HG02973 (cell line): Measurements from ENCODE around the gene NRBP1.
"Not testable (repeated sequence)": the region's sequence is repeated elsewhere in the genome, so short reads cannot be mapped to it uniquely, and the experiment has no call there.

Experiments
- ATAC-seq: cut with Tn5 transposase; IDR thresholded peaks from one replicate; pipeline ENCODE4 v1.9.1; 2021; ENCODE audit warnings: moderate library complexity; ENCODE audit not compliant: unreplicated experiment

Gene NRBP1

DNA sequence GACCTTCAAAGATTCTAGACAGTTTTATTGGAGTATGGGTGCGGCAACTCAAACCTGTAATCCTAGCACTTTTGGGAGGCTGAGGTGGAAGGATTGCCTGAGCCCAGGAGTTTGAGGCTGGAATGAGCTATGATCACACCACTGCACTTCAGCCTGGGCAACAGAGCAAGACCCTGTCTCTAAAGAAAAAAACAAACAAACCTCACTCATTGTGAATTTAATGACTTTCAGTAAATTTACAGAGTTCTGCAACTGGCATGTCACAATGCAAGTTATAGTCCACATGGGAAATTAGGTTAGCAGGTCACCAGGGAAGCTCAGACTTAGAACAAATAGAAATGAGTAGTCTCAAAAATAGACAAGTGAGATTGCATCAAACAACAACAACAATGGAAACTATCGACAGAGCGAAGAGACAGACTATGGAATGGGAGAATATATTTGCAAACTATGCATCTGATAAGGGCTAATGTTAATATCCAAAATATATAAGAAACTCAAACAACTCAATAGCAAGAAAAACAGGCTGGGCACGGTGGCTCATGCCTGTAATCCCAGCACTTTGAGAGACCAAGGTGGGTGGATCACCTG is 6.7 kb upstream of the NRBP1 start:
- no peak for ATAC-seq

DNA sequence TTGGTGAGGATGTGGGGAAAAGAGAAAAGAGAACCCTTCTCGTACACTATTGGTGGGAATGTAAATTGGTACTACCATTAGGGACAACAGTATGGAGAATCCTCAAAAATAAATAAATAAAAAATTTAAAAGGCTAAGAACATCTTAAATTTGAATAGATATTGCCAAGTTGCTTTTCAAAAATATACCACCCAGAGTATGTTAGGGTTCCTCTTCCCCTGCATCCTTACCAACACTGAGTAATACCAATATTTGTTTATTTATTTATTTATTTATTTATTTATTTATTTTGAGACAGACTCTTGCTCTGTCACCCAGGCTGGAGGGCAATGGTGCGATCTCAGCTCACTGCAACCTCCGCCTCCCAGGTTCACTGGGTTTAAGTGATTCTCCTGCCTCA is 5.5 kb upstream of the NRBP1 start:
- no peak for ATAC-seq

DNA sequence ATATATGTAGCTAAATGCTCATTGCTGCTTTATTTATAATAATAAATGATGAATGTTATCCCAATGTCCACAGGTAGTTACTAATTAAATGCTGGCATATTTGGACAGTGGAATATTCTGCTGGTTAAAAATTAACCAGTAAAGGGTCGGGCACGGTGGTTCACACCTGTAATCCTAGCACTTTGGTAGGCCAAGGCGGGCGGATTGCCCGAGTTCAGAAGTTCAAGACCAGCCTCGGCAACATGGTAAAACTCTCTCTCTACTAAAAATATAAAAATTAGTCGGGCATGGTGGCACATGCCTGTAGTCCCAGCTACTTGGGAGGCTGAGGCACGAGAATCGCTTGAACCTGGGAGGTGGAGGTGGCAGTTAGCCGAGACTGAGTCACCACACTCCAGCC is 3.4 kb upstream of the NRBP1 start:
- ATAC-seq: not testable (repeated sequence)

DNA sequence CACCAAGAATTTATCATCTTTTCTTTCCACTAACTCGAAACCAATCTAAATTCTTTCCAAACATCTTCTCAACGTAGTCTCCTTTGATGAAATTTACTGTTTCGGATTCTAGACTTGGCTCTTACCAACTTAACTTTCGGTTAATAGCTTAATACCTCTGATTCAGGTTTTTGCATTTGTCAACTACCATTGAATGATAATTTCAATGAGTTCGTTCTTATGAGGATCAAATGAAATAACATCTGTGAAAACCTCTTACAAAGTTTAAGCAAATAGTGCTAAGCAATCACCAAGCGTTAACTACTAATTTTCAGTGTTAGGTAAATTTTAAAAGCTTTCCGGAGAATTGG is 593 bp upstream of the NRBP1 start:
- ATAC-seq: no peak

DNA sequence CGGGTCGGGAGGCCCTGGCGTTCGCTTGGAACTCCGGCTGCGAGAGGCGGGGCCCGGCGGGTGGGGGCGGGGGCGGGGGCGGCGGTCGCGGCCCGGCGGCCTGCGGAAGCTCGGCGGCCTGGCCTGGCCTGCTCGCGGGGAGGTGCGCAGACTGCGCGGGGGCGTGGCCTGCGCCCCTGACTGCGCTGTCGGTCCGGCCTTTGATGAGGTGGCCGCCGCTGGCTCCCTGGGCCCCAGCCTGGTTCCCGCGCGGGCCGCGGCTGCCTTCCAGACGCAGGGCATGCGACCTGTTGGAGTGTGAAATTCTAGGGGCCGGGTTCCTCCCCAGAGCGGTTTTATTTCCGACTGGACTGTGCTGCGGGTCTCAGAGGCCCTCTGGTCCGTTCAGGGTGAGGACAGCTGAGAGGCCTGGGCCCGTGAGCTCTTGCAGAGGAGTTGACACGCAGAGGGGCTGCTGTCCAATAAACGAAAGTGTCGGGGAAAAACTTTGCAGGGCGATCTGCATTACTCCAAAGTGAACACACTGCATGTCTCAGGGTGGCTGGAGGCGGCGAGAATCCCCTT is 629 bp downstream of the NRBP1 start:
- ATAC-seq: peak; percentile 58

DNA sequence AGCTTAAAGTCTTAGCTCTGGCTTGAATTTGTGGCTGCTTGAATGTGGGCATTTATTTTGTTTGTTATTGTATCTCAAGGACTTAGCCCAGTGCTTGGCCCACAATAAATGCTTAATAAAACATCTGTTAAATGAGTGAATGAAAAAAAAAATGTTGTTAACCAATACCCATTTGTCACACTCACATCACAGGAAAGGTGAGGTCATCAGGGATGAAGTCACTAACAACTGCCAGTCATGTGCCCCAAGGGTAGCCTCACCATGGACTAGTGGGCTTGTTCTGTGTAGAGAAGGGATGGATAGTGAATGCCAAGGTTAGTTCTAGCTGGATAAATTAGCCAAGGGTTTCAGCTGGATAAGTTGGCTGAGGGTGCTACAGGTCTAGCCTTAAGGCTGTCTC is 3.0 kb downstream of the NRBP1 start:
- no peak for ATAC-seq

DNA sequence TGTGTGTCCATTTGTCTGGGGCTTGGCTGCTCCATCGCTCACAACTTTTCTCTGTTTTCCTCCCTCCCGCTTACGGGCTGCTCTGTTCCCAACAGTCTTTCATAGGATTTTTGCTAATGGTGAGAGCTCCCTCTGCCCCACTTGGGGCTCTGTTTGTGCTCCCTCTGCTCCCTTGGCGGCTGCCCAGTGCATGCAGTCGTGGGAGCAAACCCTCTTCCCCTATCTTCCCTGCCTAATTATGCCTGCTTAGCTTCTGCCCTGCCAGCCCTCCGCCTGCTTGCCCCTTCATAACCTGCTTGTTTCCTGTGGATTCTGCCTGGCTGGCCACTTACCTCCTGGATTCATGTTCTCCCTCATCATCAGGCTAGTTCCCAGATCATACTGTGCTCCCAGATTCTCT is 7.2 kb downstream of the NRBP1 start:
- ATAC-seq: no peak

DNA sequence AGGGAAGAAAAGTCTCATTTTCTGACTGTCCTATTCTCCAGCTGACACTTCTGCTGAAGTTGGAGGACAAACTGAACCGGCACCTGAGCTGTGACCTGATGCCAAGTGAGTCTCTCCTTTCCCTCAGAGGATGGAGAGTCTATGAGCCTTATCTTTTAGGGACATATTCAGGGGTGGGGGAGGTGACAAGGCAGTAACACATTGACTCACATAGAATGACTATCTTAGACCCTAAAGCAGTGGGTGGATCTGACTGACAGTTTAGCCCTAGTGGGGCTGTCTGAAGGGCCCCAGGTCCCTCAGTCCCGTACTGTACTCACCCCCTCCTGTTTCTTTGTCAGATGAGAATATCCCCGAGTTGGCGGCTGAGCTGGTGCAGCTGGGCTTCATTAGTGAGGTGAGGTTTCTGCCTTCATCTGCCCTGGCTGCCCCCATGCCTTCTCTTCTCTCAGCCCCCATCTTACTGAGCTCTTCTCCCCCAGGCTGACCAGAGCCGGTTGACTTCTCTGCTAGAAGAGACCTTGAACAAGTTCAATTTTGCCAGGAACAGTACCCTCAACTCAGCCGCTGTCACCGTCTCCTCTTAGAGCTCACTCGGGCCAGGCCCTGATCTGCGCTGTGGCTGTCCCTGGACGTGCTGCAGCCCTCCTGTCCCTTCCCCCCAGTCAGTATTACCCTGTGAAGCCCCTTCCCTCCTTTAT is 12.9 kb downstream of the NRBP1 start:
- ATAC-seq: no peak

DNA sequence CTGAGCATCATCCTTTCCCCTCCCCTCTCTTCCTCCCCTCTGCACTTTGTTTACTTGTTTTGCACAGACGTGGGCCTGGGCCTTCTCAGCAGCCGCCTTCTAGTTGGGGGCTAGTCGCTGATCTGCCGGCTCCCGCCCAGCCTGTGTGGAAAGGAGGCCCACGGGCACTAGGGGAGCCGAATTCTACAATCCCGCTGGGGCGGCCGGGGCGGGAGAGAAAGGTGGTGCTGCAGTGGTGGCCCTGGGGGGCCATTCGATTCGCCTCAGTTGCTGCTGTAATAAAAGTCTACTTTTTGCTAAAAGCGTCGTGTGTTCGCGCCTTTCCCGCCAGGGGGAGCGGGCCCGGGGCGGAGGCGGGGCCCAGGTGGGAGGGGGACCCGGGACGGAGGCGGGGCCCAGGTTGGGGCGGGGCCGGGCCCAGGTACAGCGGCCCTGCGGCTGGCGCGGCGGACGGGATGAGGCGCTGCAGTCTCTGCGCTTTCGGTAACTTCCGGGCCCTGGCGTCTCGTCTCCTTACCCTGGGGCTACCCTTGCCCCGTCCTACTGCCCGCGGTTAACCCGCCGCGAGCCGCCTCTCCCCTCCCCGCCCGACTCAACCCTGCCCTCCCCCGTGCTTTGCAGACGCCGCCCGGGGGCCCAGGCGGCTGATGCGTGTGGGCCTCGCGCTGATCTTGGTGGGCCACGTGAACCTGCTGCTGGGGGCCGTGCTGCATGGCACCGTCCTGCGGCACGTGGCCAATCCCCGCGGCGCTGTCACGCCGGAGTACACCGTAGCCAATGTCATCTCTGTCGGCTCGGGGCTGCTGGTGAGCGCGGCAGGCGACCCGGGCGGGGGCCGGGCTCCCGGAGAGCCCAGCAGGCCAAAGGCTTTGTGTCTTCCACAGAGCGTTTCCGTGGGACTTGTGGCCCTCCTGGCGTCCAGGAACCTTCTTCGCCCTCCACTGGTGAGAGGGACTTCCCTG is 13.8 kb downstream of the NRBP1 start, which contains the start of gene KRTCAP3:
Gene KRTCAP3, plus strand, starts transcription at position 424 of the 962 bp plus-strand sequence. Its CDS starts 32 bp downstream, at position 456.
- no peak for ATAC-seq

DNA sequence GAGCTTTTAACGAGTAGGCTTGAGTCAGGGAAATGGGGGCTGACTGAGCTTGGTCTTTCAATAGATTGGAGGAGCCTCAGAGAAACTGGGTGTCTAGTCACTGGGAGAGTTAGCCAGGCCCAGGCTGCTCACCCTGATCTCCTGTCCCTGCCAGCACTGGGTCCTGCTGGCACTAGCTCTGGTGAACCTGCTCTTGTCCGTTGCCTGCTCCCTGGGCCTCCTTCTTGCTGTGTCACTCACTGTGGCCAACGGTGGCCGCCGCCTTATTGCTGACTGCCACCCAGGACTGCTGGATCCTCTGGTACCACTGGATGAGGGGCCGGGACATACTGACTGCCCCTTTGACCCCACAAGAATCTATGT is 14.5 kb downstream of the NRBP1 start:
- ATAC-seq: no peak

DNA sequence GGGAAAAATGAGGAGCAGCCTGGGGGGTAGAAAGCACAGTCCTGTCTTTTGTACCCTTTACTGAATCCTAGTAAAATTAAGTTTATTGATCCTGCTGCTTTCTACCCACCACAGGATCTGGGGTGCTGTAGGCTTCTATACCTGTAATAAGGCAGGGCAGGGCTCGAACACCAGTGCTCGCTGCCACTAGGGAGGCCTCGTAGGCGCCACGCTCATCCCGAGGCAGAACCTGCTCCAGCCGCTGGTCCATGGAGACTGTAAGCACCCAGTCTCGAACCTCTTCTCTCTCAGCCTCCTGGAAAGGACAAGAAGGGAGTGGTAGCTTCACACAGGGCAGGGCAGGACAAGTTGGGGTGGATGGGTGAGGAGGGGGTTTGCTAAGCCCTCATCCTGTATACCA is 16.7 kb downstream of the NRBP1 start:
- no peak for ATAC-seq

DNA sequence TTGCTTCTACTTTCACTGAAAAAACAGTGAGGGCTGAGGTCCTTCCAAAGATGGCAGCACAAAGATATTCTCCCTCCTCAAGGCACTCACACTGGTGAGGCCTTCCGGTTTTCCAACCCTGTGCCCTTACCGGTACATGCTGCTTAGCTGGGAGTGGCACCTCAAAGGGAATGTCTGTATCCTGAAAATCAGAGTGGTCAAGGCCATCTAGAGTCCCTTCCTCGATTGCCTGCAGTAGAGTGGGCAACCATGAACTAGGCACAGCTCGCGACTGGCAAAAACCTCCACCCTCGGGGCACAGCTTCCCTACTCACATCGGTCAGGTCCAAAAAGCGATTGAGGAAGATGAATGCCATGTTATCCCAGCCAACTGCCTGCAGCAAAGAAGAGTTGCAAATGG is 17.2 kb downstream of the NRBP1 start:
- ATAC-seq: no peak

DNA sequence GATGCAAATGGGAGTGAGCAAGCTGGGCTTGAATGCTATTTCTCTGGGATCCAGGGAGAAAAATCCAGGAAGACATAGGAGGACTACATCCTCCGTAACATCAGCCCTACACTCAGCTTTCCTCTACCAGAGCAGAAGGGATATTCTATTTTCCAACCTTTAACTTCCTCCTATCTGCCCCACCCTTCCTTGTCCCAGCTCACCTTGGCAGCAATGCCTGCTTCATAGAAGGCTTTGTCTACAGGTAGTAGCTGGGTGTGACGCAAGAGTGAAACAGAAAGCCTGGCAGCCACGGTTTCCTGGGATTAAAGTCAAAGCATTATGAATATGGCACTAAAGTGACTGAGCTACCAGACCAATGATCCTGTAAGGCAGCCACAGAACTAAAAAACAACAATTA is 17.6 kb downstream of the NRBP1 start:
- no peak for ATAC-seq

DNA sequence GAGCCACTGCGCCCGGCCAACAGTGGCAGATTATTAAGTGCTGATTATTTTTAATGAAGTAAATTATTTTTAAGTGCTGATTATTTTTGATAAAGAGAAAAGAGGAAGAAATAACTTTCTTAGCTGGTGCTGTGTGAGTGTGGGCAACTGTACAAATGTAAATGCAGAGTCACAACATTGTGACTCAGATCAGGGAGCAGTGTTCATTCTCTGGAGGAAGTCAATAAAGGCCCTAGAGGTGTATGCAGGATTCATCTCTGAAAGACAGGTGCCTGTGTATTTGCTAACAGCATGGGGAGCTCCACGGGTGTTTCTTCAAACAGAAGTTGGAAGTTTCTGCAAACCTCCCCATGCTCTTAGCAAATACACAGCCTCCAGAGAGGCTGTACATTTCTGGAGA is 19.9 kb downstream of the NRBP1 start:
- ATAC-seq: no peak

DNA sequence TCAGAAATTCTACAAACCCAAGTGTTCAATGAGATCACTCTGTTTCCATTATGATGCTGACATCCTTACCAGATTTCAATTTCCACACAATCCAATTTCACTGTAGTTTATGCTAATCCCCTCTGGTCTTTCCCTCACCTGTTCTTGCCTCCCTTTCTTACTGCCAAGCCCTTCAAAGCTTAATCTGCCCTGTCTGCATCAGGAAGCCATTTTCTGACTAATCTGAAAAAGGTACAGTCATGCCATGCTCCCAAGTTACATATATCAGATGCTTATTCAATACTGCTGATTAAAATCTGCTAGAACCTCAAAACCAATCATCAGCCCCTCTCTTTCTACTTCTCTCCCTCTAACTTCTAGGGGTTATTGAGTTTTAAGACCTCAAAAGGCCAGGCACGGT is 22.7 kb downstream of the NRBP1 start:
- no peak for ATAC-seq

DNA sequence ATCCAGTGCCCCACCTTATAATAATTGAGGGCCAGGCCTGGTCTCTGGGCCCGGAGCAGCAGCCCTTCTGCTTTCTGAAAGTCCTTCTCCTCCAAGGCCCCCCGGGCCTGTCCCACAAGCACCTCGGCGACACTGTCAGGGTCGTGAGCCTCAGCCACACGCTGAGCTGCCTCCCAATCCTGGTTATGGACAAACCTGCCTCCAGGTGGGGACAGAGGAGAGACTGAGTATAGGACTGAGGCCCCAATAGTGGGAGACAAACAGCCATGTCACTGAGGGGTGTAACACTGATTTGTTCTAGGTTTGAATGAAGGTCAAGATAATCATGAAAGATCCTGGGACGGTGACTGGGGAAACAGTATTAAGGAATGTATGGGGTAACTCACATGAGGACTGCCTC is 25.5 kb downstream of the NRBP1 start:
- no peak for ATAC-seq

DNA sequence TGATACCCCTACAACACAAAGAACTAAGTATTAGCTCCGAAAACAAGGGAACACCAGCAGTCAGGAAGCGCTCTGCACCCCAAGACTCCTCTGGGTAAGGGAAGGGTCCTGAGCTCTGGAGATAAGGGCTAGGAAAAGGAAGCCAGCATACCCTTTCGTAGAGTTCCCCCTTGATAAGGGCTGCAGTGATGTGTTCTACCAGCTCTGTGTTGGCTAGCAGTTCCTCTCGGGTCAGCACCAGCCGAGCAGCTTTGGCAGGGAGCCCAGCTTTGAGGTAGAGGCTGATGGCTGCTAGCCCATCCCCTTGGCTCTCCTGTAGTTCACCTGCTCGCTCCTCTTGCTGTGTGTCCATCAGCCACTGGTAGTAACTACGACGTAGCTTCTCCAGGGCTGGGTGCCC is 32.7 kb downstream of the NRBP1 start:
- no peak for ATAC-seq

DNA sequence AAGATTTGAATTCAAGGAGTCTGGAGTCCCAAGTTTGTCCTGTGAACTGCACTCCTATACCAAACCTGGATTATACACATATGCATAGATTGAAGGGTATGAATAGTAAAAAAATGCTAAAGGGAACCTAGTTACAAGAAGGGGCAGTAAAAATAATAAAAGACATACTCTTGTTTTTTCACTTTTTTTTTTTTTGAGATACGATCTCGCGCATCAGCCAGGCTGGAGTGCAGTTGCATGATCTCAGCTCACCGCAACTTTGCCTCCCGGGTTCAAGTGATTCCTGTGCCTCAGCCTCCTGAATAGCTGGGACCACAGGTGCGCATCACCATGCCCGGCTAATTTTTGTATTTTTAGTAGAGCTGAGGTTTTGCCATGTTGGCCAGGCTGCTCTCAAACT is 36.0 kb downstream of the NRBP1 start:
- no peak for ATAC-seq

DNA sequence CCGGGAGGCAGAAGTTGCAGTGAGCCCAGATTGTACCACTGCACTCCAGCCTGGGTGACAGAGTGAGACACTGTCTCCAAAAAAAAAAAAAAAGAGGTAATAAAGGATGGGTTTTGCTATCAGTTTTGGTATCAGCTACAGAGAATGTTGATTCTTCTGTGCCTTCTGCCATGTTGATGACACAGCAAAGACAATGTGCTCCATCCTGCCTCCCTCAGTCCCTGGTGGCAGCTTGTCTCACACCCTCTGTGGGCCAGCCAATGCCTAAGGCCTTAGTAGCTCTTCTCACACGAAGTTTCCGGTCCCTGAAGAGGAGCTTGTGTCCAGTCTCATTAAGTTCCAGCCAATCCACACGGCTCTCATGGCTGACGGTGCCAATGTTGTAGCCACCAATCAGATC is 43.5 kb downstream of the NRBP1 start:
- no peak for ATAC-seq

DNA sequence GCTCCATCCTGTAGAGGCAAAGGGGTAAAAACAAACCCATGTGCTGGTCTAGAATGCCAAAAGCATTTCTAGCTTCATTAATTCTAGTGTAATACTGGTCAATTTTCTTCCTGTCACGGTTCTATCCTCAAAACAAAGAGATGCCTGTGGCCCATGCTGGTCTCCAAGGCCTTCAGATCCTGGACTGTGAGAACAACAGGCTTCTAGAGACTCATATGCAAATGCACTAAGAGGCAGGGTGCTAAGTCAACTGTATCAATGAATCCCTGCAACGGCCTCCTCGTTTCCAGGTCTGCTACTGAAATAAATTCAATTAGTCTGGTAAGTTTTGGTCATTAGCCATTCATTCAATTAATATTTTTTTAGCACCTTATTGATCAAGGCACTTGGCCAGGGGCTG is 57.1 kb downstream of the NRBP1 start:
- no peak for ATAC-seq

DNA sequence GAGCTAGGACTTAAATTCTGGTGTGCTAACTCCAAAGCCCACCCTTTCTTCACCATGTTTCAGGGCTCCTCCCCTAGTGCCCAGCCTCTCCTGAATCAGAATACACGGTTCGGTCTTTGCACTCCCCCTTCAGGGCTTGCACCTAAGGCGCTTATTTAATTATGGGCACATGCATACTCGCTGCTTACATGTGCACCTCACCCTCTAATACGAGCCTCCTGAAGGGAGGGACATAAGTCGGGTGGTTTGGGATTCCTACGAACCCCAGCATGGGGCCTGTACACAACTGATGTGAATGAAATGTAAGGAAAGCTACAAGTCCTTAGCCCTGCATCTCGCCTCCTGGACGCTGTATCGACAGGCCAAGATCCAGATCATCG is 60.7 kb downstream of the NRBP1 start:
- peak; percentile 3 for ATAC-seq
